IPS-NIHi7 (cell line): ENCODE results near the gene LRRN4CL.
"Not testable (repeated sequence)": the region's sequence is repeated elsewhere in the genome, so short reads cannot be mapped to it uniquely, and the experiment has no call there.

Source experiments
- DNase-seq: peaks from one replicate; pipeline ENCODE4 v3.0.0; 2012; ENCODE audit warnings: mixed read lengths; ENCODE audit errors: extremely low spot score

Gene LRRN4CL

DNA sequence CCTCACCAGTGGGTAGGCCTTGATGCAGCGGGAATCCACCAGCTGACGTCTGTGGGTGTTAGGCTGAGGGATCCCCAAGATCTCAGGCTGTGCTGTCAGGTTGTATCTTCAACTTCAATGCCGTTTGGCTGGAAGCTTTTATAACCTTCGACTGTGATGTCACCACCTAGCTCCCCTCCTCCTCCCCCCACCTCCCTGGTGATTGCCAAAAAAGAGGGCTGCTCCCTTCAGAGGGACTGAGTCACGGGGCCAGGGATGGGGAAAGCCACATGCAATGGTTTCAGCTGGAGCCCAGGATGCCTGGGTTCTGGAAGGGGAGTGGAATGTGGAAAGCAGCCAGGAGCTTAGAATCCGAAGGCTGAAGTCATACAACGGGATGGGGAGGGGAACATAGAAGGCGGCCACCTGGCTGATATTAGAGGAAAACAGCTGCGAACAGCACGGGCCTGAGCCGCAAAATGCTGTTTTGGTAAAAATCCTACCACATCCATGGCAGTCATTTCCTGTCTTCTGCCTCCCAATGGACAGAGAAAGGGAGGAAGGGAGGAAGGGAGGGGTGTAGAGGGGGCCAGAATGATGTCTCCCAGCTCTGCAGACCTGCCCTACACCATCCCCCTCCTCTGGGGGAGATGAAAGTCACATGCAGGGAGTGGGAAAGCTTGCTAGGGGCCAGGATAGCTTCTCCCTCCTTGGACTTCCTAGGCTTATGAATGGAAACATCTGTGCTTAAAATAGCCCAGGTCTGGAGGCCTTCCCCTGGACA, at the start of gene LRRN4CL:
LRRN4CL (minus strand) TSS at position 110 of the 763 bp plus-strand sequence. CDS start 1,022 bp downstream, outside the sequence.
- no peak for DNase-seq

DNA sequence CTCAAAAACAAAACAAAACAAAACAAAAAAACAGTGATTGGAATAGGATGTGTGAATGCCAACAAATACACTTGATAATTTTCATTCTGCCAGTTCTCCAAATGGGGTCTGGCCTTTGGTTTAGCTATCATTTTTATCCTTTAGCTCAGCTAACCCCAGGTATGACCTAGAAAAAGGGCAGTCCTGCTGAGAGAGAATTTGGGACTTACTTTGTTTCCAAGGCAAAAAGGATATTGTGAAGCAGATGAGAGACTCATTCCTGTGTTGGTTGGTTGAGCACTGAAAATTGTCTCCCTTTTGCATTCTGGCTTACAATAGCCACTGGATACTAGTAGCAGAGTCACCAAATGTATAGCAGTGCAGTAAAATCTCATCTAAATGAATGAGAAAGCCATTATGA, 47.9 kb upstream of the LRRN4CL start:
- no peak for DNase-seq

DNA sequence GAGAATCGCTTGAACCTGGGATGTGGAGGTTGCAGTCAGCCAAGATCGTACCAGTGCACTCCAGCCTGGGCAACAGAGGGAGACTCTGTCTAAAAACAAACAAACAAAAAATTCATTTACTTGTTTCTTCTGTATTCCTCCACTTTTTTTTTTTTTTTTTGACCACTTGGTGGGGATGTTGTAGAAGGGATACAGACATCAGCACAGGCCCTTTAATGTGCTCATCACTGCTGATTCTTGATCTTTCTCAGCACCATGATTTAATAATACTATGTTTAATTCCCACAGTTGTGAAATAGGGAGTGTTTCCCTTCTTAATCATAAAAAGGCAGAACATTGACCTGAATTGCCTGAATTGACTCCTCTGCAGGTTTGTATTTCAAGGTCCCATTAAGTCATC, 43.5 kb upstream of the LRRN4CL start:
- DNase-seq: no peak

DNA sequence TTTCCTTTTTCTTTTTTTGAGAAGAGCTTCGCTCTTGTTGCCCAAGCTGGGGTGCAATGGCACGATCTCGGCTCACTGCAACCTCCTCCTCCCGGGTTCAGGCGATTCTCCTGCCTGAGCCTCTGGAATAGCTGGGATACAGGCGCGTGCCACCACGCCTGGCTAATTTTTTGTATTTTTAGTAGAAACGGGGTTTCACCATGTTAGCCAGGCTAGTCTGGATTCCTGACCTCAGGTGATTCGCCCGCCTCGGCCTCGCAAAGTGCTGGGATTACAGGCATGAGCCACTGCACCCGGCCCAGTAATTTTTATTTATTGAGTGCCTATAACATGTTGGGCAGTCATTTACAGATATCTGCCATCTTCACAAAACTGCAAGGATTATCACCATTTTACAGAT, 40.7 kb upstream of the LRRN4CL start:
- not testable (repeated sequence) for DNase-seq

DNA sequence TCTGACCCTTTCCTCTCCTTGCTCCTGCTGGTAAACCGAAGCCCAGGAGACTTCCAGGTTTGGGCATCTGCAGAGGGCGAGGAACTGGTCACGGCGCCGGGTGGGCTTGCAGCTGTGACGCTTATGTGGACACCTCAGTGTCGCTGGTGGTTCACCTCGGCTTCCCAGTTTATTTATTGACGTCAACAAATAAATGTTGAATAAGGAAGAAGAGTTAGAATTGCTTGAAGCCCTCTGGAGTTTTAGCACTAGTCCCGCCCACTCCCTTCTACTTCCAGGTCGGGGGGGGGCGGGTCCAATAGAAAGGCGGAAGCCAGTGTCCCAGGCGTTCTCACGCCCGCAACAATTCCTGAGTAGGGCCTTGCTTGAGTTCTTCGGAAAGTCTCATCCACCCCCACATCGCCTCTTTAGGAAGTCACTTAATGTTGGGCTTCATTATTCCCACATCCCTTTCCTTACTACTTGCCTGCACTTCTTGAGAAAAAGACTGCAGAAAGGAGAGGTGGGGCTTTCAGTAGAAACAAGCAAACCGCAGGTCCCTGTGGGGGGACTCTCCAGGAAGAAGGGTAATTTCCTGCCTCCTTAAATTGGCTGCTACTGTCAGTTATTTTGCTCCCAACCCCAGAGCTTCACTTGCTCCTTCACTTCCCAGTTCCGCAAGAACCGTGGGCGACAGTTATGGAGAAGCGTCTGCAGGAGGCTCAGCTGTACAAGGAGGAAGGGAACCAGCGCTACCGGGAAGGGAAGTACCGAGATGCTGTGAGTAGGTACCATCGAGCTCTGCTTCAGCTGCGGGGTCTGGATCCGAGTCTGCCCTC, 39.0 kb upstream of the LRRN4CL start, which contains the start of gene TTC9C:
TTC9C (plus strand) TSS at position 316 of the 818 bp plus-strand sequence; CDS start at position 679, 363 bp downstream.
- peak; percentile 82 for DNase-seq

DNA sequence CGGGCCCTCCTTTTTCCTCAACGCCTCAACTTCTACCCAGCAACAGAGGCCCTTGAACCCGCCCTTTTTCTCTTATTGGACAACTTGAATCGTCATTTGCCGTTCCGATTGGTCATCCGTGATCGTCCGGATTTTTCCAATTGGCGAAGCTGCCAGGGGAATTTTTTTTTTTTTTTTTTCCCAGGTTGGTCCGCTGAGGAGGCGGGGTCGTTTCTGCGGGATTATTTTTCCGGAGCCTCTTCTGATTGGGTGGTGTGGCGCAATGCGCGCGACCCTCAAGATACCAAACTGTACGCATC, 38.5 kb upstream of the LRRN4CL start:
- peak; percentile 80 for DNase-seq

DNA sequence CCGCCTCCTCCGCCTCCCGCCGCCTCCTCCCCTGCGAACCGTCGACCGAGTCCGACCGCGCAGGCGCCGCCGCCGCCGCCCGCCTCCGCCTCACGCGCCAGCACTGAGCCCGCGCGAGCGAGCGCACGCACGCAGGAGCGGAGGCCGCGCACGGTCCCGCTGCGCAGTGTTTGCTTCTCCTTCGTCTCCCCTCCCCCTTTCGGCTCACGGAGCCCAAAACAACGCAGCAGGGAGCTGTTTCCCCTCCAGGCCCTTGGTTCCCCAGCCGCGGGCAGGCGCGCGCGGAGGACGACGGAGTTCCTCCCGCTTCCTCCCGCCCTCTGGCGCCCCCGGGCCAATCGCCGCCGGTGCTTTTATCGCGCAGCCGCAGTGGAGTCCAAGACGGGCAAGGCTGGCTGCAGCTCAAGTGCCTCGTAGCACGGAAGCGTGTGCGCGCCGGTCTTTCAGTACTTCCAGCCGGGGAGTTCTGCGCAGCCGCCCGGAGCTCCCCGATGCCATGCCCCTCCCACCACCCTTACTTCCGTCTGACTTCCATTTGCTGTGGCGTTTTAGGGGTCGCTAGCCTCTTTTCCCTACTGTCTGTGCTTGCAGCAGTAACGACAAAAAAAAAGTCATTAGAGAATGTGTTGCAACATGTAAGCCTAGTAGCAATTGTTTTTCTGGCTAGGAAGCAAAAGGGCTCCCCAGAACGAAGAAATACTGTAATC, 38.0 kb upstream of the LRRN4CL start, which contains the start of gene HNRNPUL2:
HNRNPUL2 (minus strand) TSS at position 293 of the 707 bp plus-strand sequence. CDS start 301 bp downstream, outside the sequence.
- DNase-seq: peak; percentile 95

DNA sequence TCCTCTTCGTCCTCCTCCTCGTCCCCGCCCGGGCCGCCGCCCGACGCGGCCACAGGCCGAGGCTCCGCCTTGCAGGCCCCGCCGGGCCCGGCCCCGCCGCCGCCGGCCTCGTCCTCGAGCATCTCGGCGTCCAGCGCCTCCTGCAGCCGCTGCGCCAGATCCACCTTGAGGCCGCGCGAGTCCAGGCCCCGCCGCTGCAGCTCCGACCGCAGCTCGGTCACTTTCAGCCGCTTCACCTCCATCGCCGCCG, 37.5 kb upstream of the LRRN4CL start:
- DNase-seq: no peak

DNA sequence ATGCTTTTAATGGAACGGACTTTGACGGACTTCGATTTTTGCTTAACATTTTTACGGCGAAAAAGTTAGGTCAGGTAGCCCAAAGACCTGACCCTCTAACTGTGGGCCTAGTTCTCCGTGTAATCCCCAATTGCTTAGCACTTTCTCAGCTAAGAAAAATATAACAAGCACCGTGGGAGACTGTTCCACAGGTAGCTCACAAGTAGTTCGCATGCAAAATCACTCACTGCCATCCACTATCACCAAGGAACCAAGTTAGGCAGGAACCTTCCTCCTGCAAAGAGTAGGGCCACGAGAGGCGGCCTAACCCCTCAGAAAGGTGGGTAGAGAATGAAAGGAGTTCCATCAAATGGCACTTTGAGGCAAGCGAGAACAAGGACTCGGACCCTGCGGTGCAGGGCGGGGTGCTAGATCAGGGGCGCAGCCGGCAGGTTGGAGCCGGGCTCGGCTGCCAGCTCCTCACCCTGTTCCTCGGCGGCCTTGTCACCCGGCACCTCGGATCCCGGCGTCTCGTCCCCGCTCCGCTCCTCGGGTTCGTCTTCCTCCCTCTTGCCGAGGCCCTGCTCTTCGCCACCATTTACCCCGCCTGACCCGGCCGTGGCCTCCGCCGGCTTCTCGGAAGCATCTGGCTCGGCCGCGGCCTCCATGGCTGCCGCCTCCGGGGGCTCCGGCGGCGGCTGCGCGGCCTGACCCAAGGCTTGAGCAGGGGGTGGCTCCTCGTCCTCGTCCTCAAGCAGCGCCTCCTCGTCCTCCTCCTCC, 37.0 kb upstream of the LRRN4CL start:
- peak; percentile 14 for DNase-seq

DNA sequence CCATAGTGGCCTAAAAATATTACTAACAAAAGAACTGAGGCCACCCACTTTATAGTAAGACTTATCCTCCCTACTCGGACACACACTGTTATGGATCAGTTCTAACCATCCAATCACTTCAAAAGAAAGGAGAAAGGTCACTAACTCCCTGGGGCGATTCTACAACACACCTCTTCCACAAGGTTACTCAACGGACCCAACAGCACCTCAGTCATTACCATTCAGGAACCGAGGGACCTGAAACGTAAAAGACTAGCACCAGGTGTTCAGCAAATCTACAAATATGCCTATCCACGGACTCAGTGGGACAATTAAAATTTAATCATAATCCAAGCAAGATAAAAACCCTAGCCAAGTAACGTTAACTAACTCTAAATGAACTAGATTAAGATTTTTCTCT, 36.3 kb upstream of the LRRN4CL start:
- DNase-seq: no peak

DNA sequence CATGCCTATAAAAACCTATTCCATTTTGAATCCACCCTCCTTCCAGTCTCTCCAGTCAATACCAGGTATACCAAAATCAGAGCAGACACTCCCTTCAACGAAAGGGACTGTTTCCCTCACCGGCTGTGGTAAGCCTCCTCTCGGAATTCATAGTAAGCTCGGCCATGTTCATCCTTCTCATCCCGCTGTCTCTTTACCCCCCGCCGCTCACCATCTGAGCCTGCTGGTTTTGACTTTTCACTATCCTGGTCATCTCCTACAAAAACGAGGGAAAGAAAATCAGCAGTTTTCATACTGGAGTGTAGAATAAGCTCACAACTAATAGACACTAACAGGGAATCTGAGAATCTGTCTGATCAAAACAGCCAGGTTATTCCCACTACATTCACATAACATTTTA, 34.8 kb upstream of the LRRN4CL start:
- DNase-seq: no peak

DNA sequence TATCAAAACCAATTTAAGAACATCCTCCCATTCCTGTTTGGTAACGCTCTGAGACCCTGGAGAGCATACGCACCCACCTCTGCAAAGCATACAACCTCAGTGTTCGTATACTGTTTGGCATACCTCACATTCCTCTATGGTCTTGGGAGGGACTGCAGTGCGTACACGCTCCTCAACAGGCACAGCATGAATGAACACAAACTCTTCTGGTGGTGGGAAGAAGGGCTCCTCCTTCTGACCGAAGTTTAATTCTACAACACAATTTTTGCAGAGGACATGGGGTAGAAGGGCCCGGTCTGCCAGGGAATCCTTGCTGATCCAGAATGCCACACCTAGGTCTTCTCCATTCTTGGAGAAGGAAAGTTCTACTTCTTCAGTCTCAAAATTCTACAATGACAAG, 32.7 kb upstream of the LRRN4CL start:
- DNase-seq: peak; percentile 15

DNA sequence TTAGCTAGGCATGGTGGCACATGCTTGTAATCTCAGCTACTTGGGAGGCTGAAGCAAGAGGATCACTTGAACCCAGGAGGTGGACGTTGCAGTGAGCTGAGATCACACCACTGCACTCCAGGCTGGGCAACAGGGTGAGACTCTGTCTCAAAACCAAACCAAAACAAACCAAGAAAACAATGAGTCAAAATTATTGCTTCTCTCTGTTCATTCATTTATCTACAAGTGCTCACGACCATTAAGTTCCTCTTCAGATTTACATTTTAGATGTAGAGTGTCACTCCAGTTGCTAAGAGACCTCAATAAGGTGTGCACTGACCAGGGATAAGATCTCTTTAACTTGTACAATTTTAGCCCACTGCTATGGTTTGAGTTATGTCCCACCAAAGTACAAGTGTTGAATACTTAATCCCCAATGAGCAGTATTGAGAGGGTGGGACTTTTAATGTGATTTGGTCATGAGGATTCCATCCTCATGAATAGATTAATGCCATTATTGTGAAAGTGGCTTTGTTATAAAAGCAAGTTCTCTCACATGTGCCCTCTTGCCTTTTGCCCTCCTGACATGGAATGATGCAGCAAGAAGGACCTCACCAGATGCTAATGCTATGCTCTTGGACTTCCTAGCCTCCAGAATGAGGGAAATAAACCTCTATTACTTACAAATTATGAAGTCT, 30.1 kb upstream of the LRRN4CL start:
- no peak for DNase-seq

DNA sequence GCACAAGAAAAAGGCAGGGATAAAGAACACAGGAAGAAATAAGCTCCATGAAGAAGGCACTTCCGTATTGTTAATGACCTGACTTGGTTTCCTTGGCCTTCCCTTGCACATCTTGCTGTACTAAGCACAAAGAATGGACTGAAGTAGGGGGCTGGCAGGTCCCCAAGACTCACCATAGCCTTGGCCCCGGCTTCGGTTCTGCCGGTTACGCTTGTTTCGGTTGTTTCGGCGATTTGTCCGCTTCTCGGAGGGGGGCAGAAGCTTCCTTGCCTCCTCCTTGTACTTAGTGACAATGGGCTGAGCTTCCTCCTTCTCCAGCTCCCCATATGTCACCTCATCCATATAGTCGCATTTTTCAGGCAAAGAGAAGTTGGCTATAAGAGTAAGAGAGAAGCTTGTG, 27.5 kb upstream of the LRRN4CL start:
- DNase-seq: no peak

DNA sequence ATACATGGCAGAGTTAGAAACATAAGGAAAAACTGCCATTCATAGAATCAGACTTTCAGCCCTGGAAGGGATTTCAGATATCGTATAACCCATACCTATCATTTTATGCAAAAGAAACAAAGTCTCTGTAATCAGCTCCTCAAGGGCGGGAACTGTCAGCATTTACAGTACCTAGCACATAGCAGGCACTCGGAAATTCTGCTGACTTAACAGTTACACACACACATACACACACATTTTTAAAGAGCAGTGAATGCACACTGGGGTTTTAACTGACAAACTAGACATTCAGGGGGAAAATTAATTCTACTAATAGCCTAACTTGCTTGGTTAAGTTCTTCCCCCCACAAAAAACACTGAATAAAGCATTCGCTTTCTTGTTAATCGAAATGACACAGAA, 26.9 kb upstream of the LRRN4CL start:
- no peak for DNase-seq

DNA sequence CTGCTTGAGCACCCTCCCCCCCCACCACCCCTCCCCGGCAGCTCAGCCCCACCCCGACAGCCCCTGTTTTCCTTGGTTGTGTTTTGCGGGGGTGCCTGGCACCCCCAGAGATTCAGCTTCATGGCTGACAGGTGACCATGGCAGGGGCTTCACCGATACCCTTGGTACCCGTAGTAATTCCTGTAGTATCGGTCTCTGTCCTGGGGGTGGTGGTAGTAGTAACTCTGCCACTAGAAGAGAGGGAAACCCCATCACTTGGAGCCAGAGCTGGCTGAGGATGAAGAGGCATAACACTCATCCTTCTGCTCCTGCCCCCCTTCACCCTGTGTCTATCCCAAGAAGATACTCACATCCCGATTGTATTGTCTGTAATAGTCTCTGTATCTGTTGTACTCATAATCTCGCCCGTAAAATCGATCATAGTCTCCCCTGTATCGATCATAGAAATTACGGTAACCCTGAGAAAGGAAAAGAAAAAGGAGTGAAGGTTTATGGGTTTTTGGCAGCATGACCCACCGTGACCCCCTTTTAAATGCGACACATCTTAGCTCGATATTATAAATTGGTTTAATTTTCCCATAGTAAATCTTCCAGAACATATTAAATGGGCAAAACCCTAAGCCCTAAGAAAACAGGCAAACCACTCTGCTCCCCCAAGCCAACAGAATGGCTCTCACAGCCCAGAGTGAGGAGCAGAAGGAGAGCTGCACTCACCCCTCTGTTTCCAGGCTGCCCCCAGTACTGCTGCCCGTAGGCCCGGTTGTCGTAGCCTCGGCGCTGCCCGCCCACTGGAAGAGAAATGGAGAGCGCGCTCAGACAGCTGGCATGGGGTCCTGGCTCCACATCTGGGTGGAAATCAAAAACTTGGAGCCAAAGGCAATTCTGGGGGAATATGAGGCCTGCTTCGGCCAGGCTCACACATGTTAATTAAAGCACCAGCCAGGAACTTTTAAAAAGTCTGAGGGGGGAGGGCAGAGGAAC, 26.1 kb upstream of the LRRN4CL start:
- DNase-seq: no peak

DNA sequence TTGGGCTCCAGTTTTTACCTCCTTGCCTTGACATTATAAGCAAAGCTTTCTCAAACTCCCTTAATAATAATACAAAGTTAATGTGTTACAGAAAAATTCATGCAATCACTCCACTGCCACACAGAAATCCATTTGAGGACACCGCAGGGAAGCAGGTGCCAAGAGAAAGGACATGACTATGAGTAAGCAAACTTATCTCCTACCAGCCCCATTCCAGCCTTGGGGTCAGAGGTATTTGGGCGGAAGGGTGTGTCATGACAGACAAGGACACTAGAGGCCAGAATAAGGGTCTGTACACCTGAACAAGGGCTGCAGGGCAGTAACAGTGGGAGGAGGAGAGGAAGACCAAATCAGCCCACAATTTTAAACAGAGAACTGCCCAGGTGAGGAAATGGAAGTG, 24.0 kb upstream of the LRRN4CL start:
- no peak for DNase-seq

DNA sequence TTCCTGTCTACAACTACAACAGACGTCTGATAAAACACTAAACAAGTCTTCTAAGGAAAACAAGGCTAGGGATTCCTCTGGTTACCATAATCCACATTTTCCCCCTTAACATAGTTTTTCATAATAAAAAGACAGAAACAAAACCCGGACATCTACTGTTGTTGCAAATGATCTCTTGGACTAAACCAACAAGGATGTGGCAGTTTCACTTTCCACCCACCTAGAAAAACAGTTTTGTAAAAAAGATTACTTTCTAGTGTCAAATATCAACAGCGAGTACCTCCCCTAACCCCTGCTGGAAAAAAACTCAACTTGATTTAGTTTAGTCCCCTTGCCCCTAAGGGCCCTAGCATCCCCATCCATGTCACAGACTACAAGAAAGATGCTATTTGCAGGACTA, 23.5 kb upstream of the LRRN4CL start:
- no peak for DNase-seq

DNA sequence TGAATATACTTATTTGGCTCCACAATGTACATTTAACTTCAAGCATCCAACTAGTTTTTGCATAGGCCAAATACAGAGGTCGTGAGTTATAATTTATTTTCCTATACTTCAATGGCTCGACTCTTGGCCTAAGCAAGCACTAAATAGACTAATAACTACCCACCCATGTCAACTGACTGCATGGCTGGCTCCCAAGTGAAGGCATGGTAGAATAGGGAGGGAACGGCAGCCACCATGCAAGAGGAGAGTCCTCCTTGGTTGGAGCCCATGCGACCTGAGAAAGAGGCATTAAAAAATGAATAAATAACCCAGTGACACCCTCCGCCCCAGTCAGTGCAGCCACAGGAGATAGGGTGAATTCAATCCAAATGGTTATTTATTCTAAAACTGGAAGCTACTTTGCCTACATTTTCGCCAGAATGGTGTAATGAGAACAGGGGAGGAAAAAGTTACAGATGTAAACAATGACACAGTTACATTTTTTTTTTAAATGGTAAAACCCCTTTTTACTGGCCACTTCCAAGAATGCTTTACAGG, 23.0 kb upstream of the LRRN4CL start:
- no peak for DNase-seq

DNA sequence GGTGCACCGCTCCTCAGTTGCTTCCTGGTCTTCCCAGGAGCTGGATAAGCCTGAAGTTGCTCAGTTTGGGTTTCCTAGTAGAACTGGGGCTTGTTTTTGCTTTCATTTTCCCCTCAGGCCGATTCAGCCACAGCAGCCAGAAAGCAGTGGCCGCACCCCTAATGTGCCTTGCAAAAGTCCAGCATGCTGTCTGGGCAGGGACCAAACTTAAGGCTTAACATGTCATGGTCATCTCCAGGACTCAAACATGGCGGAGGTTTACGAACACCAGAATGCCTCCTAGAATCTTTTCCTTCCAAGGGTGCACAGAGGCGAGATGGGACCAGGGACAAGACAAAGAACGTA, 20.6 kb upstream of the LRRN4CL start:
- no peak for DNase-seq
